Measurements from ENCODE around the gene TOMT. TPM values are rescaled to one million over a fixed set of nuclear protein-coding genes. Genes with fewer than 3 reads are reported as not detected.

The TOMT gene
- total and polyA plus RNA-seq, 2 of the 13 experiments (the other 11 are each of a cell fraction or from before 2014, with no cell fraction given), result not detected

DNA sequence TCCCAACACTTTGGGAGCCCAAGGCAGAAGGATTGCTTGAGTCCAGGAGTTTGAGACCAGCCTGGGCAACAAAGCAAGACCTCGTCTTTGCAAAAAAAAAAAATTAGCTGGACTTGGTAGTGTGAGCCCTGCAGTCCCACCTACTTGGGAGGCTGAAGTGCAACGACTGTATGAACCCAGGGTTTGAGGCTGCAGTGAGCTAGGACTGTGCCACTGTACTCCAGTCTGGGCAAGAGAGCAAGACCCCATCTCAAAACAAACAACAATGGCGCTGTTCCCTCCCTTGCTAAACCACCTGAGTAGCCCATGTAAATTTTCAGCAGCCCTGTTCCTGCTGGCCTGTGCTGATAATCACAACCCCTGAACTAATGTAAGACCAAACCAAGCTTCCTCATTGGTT, 5.7 kb upstream of the TOMT start:
- H3K4me1 ChIP-seq (ENCODE audit: insufficient read depth, low read length), result peaks cover 39% of the 10 kb centered on the region
- no peak overlapping the region for H3K9ac ChIP-seq (ENCODE audit: insufficient read depth, low read depth, low read length)
- WGBS (ENCODE audit: low lambda C conversion rate), result 96% methylated on average over 3 of the region's 3 CpGs
- FAIRE-seq (no peak), ATAC-seq (no peak), DNase-seq (ENCODE audit: low spot score) (no peak)
- intact Hi-C loops (cut with micrococcal nuclease; ENCODE audit: unreplicated experiment) (no loop called here), in situ Hi-C loops (cut with HindIII; ENCODE audit: extremely low pct_ligation_motif_present, low pct_unique_long_range_greater_than_20kb) (no loop called here)
- H3K4me2 ChIP-seq (ENCODE audit: low read depth, low read length), result no peak overlapping the region
- H3K4me3 ChIP-seq (replicated peaks in 1 of 3; ENCODE audit: insufficient read depth in 1 of 3, low read depth in 2 of 3, low read length in 3 of 3), result no peak overlapping the region
- peaks cover 13 to 38% of the 10 kb centered on the region in 2 experiments for H3K36me3 ChIP-seq (replicated peaks in 1 of 2; ENCODE audit: control insufficient read depth in 1 of 2, insufficient read depth in 2 of 2, low read length in 2 of 2)
- no peak overlapping the region for H3K27ac ChIP-seq (ENCODE audit: extremely low read length, insufficient read depth, low read length)
- TF ChIP-seq ZNF558 (CRISPR knock-in tag; IDR thresholded peaks at IDR 0.05; ENCODE audit: borderline replicate concordance) (no peak), U2AF1 (optimal IDR thresholded peaks at IDR 0.05; ENCODE audit: low read depth, low read length) (no peak), ZNF121 (CRISPR knock-in tag; IDR thresholded peaks at IDR 0.05) (0 out of 2 replicates have a peak, but pooled peaks have one; percentile 42), ZNF496 (CRISPR knock-in tag; IDR thresholded peaks at IDR 0.05; ENCODE audit: insufficient replicate concordance) (no peak), ZNF883 (CRISPR knock-in tag; IDR thresholded peaks at IDR 0.05; ENCODE audit: not compliant biosample characterization) (no peak)
- POLR2A ChIA-PET, result interaction anchor here (1.2 kb wide), 1 partner anchor 13 kb away, joined by 7 read pairs; the partner anchor contains the start of gene ANAPC15
- no TSS peak for BruUV-seq (replicated peaks)
- H4K20me1 ChIP-seq (ENCODE audit: insufficient read depth, low read length), result no peaks in the 10 kb centered on the region
- CTCF ChIA-PET (ENCODE audit: low intra/inter-chr PET ratio, low total read pairs), result no interaction called here
- peaks cover 31% of the 10 kb centered on the region for H3K79me2 ChIP-seq (ENCODE audit: insufficient read depth, low read length)
- H2AFZ ChIP-seq (ENCODE audit: low read length), result no peak overlapping the region
- no peaks in the 10 kb centered on the region for H3K9me3 ChIP-seq (ENCODE audit: low read length)
- H3K27me3 ChIP-seq (ENCODE audit: control insufficient read depth in 1 of 2, insufficient read depth in 2 of 2, low read length in 2 of 2), result no peaks in the 10 kb centered on the region; a peak in 1 of 5 replicates

- POLR2A ChIA-PET, result interaction anchor here (0.7 to 2.1 kb wide), 4 partner anchors 8 to 60 kb away, joined by 3 to 9 read pairs (median 7); partner anchors contain the start of gene ANAPC15
- no peak overlapping the region for H3K27ac ChIP-seq (ENCODE audit: extremely low read length, insufficient read depth, low read length)
- 92% methylated on average over 1 of the region's 1 CpG for WGBS (ENCODE audit: low lambda C conversion rate)
- FAIRE-seq (no peak), DNase-seq (ENCODE audit: low spot score) (no peak), ATAC-seq (no peak)
- H3K9me3 ChIP-seq (ENCODE audit: low read length), result no peaks in the 10 kb centered on the region
- H3K79me2 ChIP-seq (ENCODE audit: insufficient read depth, low read length), result peaks cover 31% of the 10 kb centered on the region
- H3K27me3 ChIP-seq (ENCODE audit: control insufficient read depth in 1 of 2, insufficient read depth in 2 of 2, low read length in 2 of 2), result no peaks in the 10 kb centered on the region; a peak in 1 of 5 replicates
- no peak overlapping the region for H3K4me3 ChIP-seq (replicated peaks in 1 of 3; ENCODE audit: insufficient read depth in 1 of 3, low read depth in 2 of 3, low read length in 3 of 3)
- no peak overlapping the region for H3K9ac ChIP-seq (ENCODE audit: insufficient read depth, low read depth, low read length)
- no TSS peak for BruUV-seq (replicated peaks)
- no peak overlapping the region for H2AFZ ChIP-seq (ENCODE audit: low read length)
- H3K36me3 ChIP-seq (replicated peaks in 1 of 2; ENCODE audit: control insufficient read depth in 1 of 2, insufficient read depth in 2 of 2, low read length in 2 of 2), result peaks cover 13 to 34% of the 10 kb centered on the region in 2 experiments
- in situ Hi-C loops (cut with HindIII; ENCODE audit: extremely low pct_ligation_motif_present, low pct_unique_long_range_greater_than_20kb) (no loop called here), intact Hi-C loops (cut with micrococcal nuclease; ENCODE audit: unreplicated experiment) (no loop called here)
- peak overlapping the region; percentile 16; the same call in 1 of the 2 replicates for H3K4me2 ChIP-seq (ENCODE audit: low read depth, low read length)
- no peaks in the 10 kb centered on the region for H4K20me1 ChIP-seq (ENCODE audit: insufficient read depth, low read length)
- TF ChIP-seq ZNF781 (CRISPR knock-in tag; IDR thresholded peaks at IDR 0.05; ENCODE audit: borderline replicate concordance, not compliant biosample characterization) (no peak), ZNF652 (CRISPR knock-in tag; IDR thresholded peaks at IDR 0.05; ENCODE audit: borderline replicate concordance, low read depth) (no peak), MAFK (conservative IDR thresholded peaks at IDR 0.05 in 1 of 2, IDR thresholded peaks at IDR 0.05 in 1 of 2; ENCODE audit: low read length in 2 of 2) (peak in 1 of 2 experiments; percentile 28; a peak in 1 of 4 replicates), CAMTA2 (CRISPR knock-in tag; IDR thresholded peaks at IDR 0.05; ENCODE audit: borderline replicate concordance) (no peak), MAFF (IDR thresholded peaks at IDR 0.05; ENCODE audit: low read depth, low read length) (0 out of 2 replicates have a peak, but pooled peaks have one; percentile 21), GZF1 (CRISPR knock-in tag; IDR thresholded peaks at IDR 0.05) (no peak), PHF20 (CRISPR knock-in tag; IDR thresholded peaks at IDR 0.05) (no peak), ZNF513 (CRISPR knock-in tag; conservative IDR thresholded peaks at IDR 0.05) (no peak)
- TF ChIP-seq, protein P1, sequence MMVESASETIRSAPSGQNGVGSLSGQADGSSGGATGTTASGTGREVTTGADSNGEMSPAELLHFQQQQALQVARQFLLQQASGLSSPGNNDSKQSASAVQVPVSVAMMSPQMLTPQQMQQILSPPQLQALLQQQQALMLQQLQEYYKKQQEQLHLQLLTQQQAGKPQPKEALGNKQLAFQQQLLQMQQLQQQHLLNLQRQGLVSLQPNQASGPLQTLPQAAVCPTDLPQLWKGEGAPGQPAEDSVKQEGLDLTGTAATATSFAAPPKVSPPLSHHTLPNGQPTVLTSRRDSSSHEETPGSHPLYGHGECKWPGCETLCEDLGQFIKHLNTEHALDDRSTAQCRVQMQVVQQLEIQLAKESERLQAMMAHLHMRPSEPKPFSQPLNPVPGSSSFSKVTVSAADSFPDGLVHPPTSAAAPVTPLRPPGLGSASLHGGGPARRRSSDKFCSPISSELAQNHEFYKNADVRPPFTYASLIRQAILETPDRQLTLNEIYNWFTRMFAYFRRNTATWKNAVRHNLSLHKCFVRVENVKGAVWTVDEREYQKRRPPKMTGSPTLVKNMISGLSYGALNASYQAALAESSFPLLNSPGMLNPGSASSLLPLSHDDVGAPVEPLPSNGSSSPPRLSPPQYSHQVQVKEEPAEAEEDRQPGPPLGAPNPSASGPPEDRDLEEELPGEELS (CRISPR knock-in tag; IDR thresholded peaks at IDR 0.05), result no peak
- CTCF ChIA-PET (ENCODE audit: low intra/inter-chr PET ratio, low total read pairs), result no interaction called here
- H3K4me1 ChIP-seq (ENCODE audit: insufficient read depth, low read length), result peaks cover 39% of the 10 kb centered on the region
These were observed 5.3 kb upstream of the TOMT start for GRCh38 chr11:72100462-72100861.

All from HepG2 (cell line).